Neural crest cell (in vitro differentiated cells): Measurements from ENCODE around the gene KDM5C. TPM values are rescaled to one million over a fixed set of nuclear protein-coding genes. Genes with fewer than 3 reads are reported as not detected.

ENCODE experiments used
- DNase-seq: peaks from one replicate; pipeline ENCODE4 v3.0.0; 2021; ENCODE audit warnings: low read depth, mixed read lengths, low spot score
- H3K27ac Mint-ChIP-seq: one replicate; pipeline ENCODE4 v1.8.0; 2021; ENCODE audit warnings: mild to moderate bottlenecking, mixed read lengths; ENCODE audit not compliant: unreplicated experiment
- H3K27me3 Mint-ChIP-seq: 2 replicates; pipeline ENCODE4 v1.8.0; 2021; ENCODE audit warnings: low read depth, mild to moderate bottlenecking, mixed read lengths
- H3K36me3 Mint-ChIP-seq: 2 replicates; pipeline ENCODE4 v1.8.0; 2021; ENCODE audit warnings: low read depth, mild to moderate bottlenecking, mixed read lengths
- H3K4me1 Mint-ChIP-seq: 2 replicates; pipeline ENCODE4 v1.8.0; 2021; ENCODE audit warnings: mixed read lengths
- H3K4me3 Mint-ChIP-seq: one replicate; pipeline ENCODE4 v1.8.0; 2021; ENCODE audit warnings: mild to moderate bottlenecking, mixed read lengths
- H3K9me3 Mint-ChIP-seq: 2 replicates; pipeline ENCODE4 v1.8.0; 2021; ENCODE audit warnings: mixed read lengths
- long read RNA-seq: library from polyadenylated mRNA; unstranded; transcript quantifications from one replicate; pipeline ENCODE4 v2.0.0, GENCODE V29; 2020
- total RNA-seq: library from RNA; stranded (reverse); gene quantifications from 2 replicates; pipeline ENCODE4 v1.2.1, GENCODE V29; 2021
- TF ChIP-seq, protein P1 (sequence below): fragments of 200-600 bp; sonication (generic); conservative IDR thresholded peaks from 2 replicates; pipeline ENCODE4 v1.5.0; 2021; ENCODE audit warnings: antibody characterized with exemption, mild to moderate bottlenecking

The KDM5C gene
- 94.9 and 98.7 TPM in 2 replicates for total RNA-seq
- long read RNA-seq, partial matches to known transcripts, result 3 of 4 reads
- long read RNA-seq, other reads (novel, unspliced or antisense), result 1 of 4 reads

DNA sequence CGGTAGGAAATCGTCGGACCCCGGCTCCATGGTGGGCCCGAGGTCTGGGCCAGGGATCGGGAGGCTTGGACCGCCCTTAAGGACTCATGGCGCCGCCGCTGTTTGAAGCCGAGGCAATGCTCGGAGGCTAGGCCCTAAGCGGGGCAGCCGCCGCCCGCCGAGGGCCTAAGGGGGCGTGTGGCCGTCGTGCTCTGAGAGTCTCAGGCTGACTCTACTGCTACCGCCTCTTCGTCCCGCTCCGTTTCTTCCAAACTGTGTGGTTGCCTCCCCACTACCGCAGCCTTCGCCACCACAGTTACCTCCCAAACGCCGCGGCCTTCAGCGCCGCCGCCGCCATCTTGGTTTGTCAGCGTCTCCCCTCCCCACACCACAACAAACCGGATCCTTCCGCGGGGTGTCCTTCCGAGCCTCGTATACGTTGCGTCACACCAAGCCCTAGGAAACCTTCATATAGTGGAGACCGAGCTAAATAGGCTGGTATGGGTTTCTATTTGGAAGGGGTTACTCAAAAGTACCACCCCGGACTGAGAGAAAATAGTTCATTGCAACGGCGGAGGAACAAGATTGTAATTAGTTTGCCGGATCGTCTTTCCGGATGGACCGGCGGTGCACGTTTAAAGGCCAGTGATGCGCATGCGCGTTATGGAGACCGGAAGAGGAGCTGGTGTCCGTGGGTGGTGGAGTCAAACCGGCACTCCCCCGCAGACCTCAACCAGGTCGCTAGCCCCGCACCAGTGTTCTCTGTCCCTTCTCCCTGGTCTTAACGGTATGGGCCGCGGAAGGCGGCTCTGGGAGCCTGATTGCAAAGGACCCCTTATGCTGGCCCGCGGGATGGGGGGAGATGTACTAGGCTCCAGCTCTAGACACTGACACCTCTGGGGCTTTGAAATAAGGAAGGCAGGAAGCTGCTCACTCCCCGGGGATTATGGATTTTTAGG lies at the start of gene KDM5C:
TSS of gene KDM5C (minus strand) at position 348 of the 938 bp plus-strand sequence. CDS start at position 30, 318 bp downstream.
- Mint-ChIP-seq H3K4me3 (peak within 1 kb of the TSS; percentile 97), H3K4me1 (peaks cover 29% of the 10 kb centered on the region), H3K36me3 (peaks cover 3% of the 10 kb centered on the region), H3K9me3 (peaks cover 3% of the 10 kb centered on the region), H3K27ac (peak within 1 kb of the TSS; percentile 100), H3K27me3 (peaks cover 5% of the 10 kb centered on the region)
- DNase-seq, result peak; percentile 65
- TF ChIP-seq, protein P1, sequence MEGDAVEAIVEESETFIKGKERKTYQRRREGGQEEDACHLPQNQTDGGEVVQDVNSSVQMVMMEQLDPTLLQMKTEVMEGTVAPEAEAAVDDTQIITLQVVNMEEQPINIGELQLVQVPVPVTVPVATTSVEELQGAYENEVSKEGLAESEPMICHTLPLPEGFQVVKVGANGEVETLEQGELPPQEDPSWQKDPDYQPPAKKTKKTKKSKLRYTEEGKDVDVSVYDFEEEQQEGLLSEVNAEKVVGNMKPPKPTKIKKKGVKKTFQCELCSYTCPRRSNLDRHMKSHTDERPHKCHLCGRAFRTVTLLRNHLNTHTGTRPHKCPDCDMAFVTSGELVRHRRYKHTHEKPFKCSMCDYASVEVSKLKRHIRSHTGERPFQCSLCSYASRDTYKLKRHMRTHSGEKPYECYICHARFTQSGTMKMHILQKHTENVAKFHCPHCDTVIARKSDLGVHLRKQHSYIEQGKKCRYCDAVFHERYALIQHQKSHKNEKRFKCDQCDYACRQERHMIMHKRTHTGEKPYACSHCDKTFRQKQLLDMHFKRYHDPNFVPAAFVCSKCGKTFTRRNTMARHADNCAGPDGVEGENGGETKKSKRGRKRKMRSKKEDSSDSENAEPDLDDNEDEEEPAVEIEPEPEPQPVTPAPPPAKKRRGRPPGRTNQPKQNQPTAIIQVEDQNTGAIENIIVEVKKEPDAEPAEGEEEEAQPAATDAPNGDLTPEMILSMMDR, result no peak

DNA sequence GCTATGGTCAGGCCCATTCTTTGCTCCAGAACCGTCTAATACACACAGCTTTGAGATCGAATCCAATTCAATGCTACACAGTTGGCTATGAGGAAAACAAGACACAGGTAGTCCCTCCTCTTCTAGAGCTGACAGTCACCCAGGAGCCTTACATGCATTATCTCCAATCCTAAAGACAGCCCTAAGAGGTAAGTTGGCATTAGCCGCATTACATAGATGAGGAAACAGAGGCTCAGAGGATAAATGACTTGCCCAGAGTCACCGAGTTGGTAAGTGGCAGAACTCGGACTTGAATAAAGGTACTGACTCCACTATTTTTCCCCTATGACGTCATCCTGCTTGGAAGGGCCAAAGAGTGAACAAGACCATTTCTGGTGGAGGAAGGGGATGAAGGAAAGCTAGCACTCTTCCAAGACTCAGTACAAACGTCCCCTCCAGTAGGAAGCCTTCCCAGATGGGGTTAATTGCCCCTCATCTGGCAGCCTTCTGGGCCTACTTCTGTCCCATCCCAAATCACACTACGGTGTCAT lies 47.9 kb upstream of the KDM5C start:
- Mint-ChIP-seq H3K4me3 (no peak overlapping the region), H3K36me3 (no peaks in the 10 kb centered on the region), H3K27ac (no peak overlapping the region), H3K4me1 (no peaks in the 10 kb centered on the region), H3K9me3 (no peaks in the 10 kb centered on the region), H3K27me3 (no peaks in the 10 kb centered on the region)
- TF ChIP-seq, protein P1, result no peak
- no peak for DNase-seq

DNA sequence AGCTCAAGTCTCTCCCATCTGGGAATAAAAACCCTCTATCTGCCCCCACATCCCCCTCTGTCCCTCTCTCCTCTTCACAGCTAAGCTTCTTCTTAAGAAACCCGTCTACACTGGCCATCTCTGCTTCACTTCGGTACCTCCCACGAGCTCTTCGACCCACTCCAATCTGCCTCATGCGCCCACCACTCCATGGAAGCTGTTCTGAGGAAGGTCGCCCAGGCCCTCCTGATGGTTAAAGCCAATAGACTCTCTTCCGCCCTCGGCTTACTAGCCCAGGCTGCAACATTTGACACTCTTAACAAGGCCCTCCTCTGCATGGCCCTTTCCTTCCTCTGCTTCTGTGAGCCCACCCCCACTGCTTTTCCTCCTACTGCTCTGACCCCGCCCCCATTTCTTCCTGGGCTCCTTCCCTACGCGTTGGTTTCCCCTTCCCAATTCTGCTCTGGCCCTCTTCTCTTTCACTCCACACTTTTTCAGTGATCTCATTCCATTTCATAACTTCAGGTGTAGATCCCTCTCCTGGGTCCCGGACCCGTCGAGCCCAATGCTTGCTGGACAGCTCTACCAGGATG lies 44.6 kb upstream of the KDM5C start:
- no peak for DNase-seq
- H3K36me3 Mint-ChIP-seq, result no peaks in the 10 kb centered on the region
- H3K27me3 Mint-ChIP-seq, result peaks cover 2% of the 10 kb centered on the region
- no peak overlapping the region for H3K4me3 Mint-ChIP-seq
- TF ChIP-seq, protein P1, result no peak
- H3K9me3 Mint-ChIP-seq, result no peaks in the 10 kb centered on the region
- no peak overlapping the region for H3K27ac Mint-ChIP-seq
- no peaks in the 10 kb centered on the region for H3K4me1 Mint-ChIP-seq

DNA sequence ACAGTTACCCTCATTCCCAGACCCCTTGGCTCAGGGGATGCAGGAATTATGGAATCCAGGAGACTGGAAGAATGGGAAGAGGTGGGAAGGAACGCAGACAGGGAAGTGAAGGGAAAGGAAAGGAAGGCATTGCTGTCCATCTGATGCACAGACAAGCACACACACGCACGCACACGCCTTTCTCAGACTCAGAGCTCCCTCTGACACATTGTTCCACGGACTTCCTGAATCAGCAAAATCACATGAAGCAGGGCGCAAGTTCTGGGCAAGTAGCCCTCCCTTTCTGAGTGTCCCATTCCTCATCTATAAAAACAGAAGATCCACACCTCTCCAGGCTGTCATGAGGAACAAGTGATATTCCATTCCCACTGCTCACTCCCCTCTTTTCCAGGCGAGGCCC lies 43.2 kb upstream of the KDM5C start:
- Mint-ChIP-seq H3K4me1 (no peaks in the 10 kb centered on the region), H3K9me3 (no peaks in the 10 kb centered on the region), H3K27me3 (peaks cover 2% of the 10 kb centered on the region), H3K4me3 (no peak overlapping the region), H3K36me3 (no peaks in the 10 kb centered on the region), H3K27ac (no peak overlapping the region)
- no peak for DNase-seq
- TF ChIP-seq, protein P1, result no peak

DNA sequence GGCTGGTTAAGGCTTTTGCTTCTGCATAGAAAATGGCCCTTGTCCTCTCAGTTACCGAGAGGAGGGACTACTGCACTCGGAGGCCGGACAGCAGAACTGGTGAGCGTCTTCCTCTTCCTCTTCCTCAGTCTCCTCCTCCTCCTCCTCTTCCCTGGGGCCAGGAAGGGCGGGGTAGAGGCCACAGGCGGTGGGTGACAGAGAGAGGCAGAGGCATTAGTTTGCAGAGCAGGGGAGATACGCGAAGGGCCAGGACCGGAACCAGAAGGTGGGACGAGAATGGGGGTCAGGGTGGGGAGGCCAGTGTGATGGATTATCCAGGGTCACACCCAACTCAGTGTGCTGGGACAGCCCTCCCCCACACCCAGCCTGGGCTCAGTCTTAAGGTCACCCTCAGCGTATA lies 41.9 kb upstream of the KDM5C start:
- TF ChIP-seq, protein P1, result no peak
- DNase-seq, result no peak
- peaks cover 4% of the 10 kb centered on the region for H3K4me1 Mint-ChIP-seq
- no peaks in the 10 kb centered on the region for H3K9me3 Mint-ChIP-seq
- H3K27ac Mint-ChIP-seq, result no peak overlapping the region
- no peak overlapping the region for H3K4me3 Mint-ChIP-seq
- peaks cover 2% of the 10 kb centered on the region for H3K27me3 Mint-ChIP-seq
- H3K36me3 Mint-ChIP-seq, result no peaks in the 10 kb centered on the region
